ENCODE results near the gene OSBPL5.

GRCh38 chr11:3101921-3102640 is 63.0 kb downstream of the OSBPL5 start:
- TF ChIP-seq CTCF (conservative IDR thresholded peaks at IDR 0.05 in 1 of 2, IDR thresholded peaks at IDR 0.05 in 1 of 2; ENCODE audit: low read depth in 1 of 2, low read length in 2 of 2) (no peak), EZH2 (IDR thresholded peaks at IDR 0.05; ENCODE audit: low read length, missing control alignments) (no peak)
